Measurements from ENCODE around the gene PPP6R2.
A peak's percentile ranks its signal among the peaks of the same experiment; 100 is the strongest.

GRCh38 chr22:50456466-50457234, 113.5 kb downstream of the PPP6R2 start:
- TF ChIP-seq CTCF (conservative IDR thresholded peaks at IDR 0.05 in 1 of 2, IDR thresholded peaks at IDR 0.05 in 1 of 2; ENCODE audit: low read depth in 1 of 2, low read length in 2 of 2) (peak in 1 of 2 donors; percentile 9), EZH2 (IDR thresholded peaks at IDR 0.05; ENCODE audit: low read length, missing control alignments) (no peak)
